CD4-positive, alpha-beta memory T cell (primary cell): ENCODE data around the gene CLRN1. TPM values are rescaled to one million over a fixed set of nuclear protein-coding genes. Genes with fewer than 3 reads are reported as not detected.

Experiments used
- CTCF ChIA-PET: fragments of 350-600 bp; sonication (Branson Sonifier 250); formaldehyde crosslinking; loops from one replicate; lab custom pipeline; 2021; ENCODE audit warnings: inconsistent platforms; ENCODE audit not compliant: partially characterized antibody; lab: Charles Lee
- POLR2A ChIA-PET: fragments of 350-600 bp; sonication (Branson Sonifier 250); formaldehyde crosslinking; loops from one replicate; lab custom pipeline; 2021; ENCODE audit not compliant: partially characterized antibody; lab: Charles Lee
- DNase-seq, 5 donors: peaks; one replicate each; pipeline versions ENCODE4 v3.0.0 to v3.0.0-alpha.2; 2020 to 2022; ENCODE audit warnings: mixed read lengths in 1 of 5
- H3K27ac ChIP-seq: one replicate; pipeline ENCODE4 v1.7.0; 2013; ENCODE audit warnings: low read depth, low read length
- H3K27me3 ChIP-seq: 2 replicates; pipeline ENCODE4 v1.7.0; 2013; ENCODE audit warnings: mild to moderate bottlenecking, low read length, moderate library complexity; ENCODE audit not compliant: insufficient read depth
- H3K36me3 ChIP-seq: 2 replicates; pipeline ENCODE4 v1.7.0; 2013; ENCODE audit warnings: mild to moderate bottlenecking, low read length, moderate library complexity; ENCODE audit not compliant: insufficient read depth
- H3K4me1 ChIP-seq: 2 replicates; pipeline ENCODE4 v1.7.0; 2013; ENCODE audit warnings: mild to moderate bottlenecking, low read length, moderate library complexity; ENCODE audit not compliant: insufficient read depth
- H3K4me3 ChIP-seq, 2 donors: one replicate each; pipeline ENCODE4 v1.7.0; 2013; ENCODE audit warnings: low read length in 2 of 2, mild to moderate bottlenecking in 1 of 2
- H3K9me3 ChIP-seq, 2 donors: one replicate each; pipeline ENCODE4 v1.7.0; 2013; ENCODE audit warnings: low read length in 2 of 2, control low read depth in 1 of 2; ENCODE audit not compliant: control insufficient read depth in 1 of 2
- H3K27ac Mint-ChIP-seq, 7 donors: one replicate each; pipeline ENCODE4 v1.8.0; 2020 to 2021; ENCODE audit warnings: mixed read lengths in 7 of 7, mild to moderate bottlenecking in 6 of 7, inconsistent platforms in 3 of 7, moderate library complexity in 3 of 7
- H3K27me3 Mint-ChIP-seq, 2 donors: one replicate each; pipeline ENCODE4 v1.8.0; 2020 to 2021; ENCODE audit warnings: mixed read lengths in 2 of 2
- H3K36me3 Mint-ChIP-seq, 2 donors: one replicate each; pipeline ENCODE4 v1.8.0; 2020 to 2021; ENCODE audit warnings: mixed read lengths in 2 of 2, inconsistent platforms in 1 of 2, mild to moderate bottlenecking in 1 of 2
- H3K4me1 Mint-ChIP-seq, 4 donors: one replicate each; pipeline ENCODE4 v1.8.0; 2020 to 2021; ENCODE audit warnings: mixed read lengths in 4 of 4, mild to moderate bottlenecking in 1 of 4
- H3K4me3 Mint-ChIP-seq, 8 donors: one replicate each; pipeline ENCODE4 v1.8.0; 2020 to 2021; ENCODE audit warnings: mixed read lengths in 8 of 8, mild to moderate bottlenecking in 7 of 8, moderate library complexity in 6 of 8, inconsistent platforms in 3 of 8
- H3K9me3 Mint-ChIP-seq, 8 donors: one replicate each; pipeline ENCODE4 v1.8.0; 2020 to 2021; ENCODE audit warnings: mixed read lengths in 8 of 8, mild to moderate bottlenecking in 5 of 8, inconsistent platforms in 3 of 8, moderate library complexity in 1 of 8
- intact Hi-C: fragments of 100-400 bp; cut with micrococcal nuclease; formaldehyde crosslinking; loops from one replicate; pipeline ENCODE4 v1.15.1; 2023
- polyA plus RNA-seq, 2 donors: library from polyadenylated mRNA; unstranded; fragments of 300-500 nt; fragmentation: Illumina TruSeq; gene quantifications; one replicate each; pipeline ENCODE4 v1.2.3, GENCODE V29; 2021
- total RNA-seq, 2 experiments: library from RNA; stranded (reverse); gene quantifications; one replicate each; pipeline ENCODE4 v1.2.3, GENCODE V29; 2021

CLRN1 gene
- total and polyA plus RNA-seq, 4 experiments from 2014 or later, result not detected

DNA sequence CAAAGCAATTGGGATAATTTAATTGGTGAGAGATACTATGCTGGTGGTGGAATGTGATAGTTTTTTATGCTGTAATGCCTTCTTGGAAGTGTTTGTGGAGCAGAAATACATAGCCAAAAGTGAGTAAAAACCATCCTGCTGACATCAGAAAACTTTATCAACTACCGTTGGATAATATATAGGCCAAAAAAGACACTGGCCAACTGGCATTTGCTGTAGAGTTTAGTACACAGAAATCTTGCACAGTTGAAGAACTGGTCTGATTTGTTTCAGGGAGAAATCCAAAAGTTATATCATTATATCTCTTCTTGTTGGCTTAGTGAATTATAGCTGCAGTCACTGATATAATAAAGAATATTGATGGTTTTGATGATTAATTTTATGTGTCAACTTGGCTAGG, 66.8 kb downstream of the CLRN1 start:
- POLR2A ChIA-PET, result no interaction called here

DNA sequence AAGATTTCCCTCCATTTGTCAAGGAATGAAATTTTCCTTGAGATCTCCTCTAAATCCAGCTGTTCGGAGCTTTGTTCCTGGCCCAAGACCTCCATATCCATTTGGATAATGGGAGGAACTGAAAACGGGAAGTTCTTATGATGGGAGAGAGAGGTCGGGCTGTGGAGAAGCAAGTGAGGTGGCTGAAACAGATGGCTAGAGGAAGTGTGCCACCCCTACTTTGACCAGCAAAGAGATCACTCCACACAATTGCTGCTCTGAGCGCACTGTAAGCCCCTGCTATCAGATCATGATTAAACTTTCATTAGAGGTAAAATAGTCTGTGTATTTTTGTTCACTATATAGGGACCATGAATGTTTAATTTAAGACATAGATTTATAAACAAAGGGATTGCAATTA, 67.2 kb downstream of the CLRN1 start, which contains the start of gene MINDY4B:
Gene MINDY4B, minus strand, starts transcription at position 101 of the 400 bp plus-strand sequence. Its CDS starts 0 bp downstream, at position 101.
- Mint-ChIP-seq H3K4me1 (no peaks in the 10 kb centered on the region), H3K4me3 (no peak within 1 kb of the TSS), H3K27ac (no peak within 1 kb of the TSS), H3K27me3 (peaks cover 13 to 18% of the 10 kb centered on the region in 2 donors), H3K36me3 (no peaks in the 10 kb centered on the region), H3K9me3 (no peaks in the 10 kb centered on the region)
- no peaks in the 10 kb centered on the region for H3K36me3 ChIP-seq
- POLR2A ChIA-PET, result no interaction called here
- DNase-seq, result no peak
- H3K4me1 ChIP-seq, result no peaks in the 10 kb centered on the region
- H3K4me3 ChIP-seq, result no peak within 1 kb of the TSS
- CTCF ChIA-PET, result no interaction called here
- no peak within 1 kb of the TSS for H3K27ac ChIP-seq
- no peaks in the 10 kb centered on the region for H3K9me3 ChIP-seq
- intact Hi-C loops, result no loop called here
- no peaks in the 10 kb centered on the region for H3K27me3 ChIP-seq

More for the DNA sequence above, 66.8 kb downstream of the CLRN1 start:
- peaks cover 14 to 18% of the 10 kb centered on the region in 2 donors for H3K27me3 Mint-ChIP-seq
- Histone ChIP-seq H3K27ac (no peak overlapping the region), H3K36me3 (no peaks in the 10 kb centered on the region), H3K4me3 (no peak overlapping the region), H3K9me3 (no peaks in the 10 kb centered on the region), H3K4me1 (no peaks in the 10 kb centered on the region), H3K27me3 (no peaks in the 10 kb centered on the region)
- intact Hi-C loops, result no loop called here
- no peaks in the 10 kb centered on the region for H3K4me1 Mint-ChIP-seq
- H3K27ac Mint-ChIP-seq, result no peak overlapping the region
- DNase-seq, result no peak
- CTCF ChIA-PET, result no interaction called here
- no peaks in the 10 kb centered on the region for H3K9me3 Mint-ChIP-seq
- no peaks in the 10 kb centered on the region for H3K36me3 Mint-ChIP-seq
- no peak overlapping the region for H3K4me3 Mint-ChIP-seq

DNA sequence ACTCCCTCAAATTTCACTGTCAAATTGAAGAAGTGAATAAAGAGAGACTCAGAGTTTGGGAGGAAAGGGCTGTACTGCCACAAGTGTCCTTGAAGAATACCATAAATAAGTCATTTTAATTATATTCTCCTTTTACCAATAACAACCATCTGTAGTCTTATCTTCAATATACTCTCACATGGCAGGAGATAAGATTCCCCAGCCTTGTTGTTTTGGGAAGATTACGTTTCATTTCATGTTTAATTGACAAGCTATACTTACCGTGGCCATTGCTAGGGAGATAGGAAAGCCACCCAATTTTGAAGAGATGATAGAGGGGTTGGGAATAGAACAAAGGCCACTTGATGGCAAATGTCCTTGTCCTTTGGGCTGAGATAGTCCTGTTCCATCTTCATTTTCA, 69.5 kb downstream of the CLRN1 start:
- H3K4me1 Mint-ChIP-seq, result no peaks in the 10 kb centered on the region
- H3K27me3 Mint-ChIP-seq, result peaks cover 13 to 16% of the 10 kb centered on the region in 2 donors
- H3K4me3 Mint-ChIP-seq, result no peak overlapping the region
- Histone ChIP-seq H3K36me3 (no peaks in the 10 kb centered on the region), H3K4me1 (no peaks in the 10 kb centered on the region), H3K4me3 (no peak overlapping the region), H3K27ac (no peak overlapping the region), H3K27me3 (no peaks in the 10 kb centered on the region), H3K9me3 (no peaks in the 10 kb centered on the region)
- POLR2A ChIA-PET, result no interaction called here
- DNase-seq, result no peak
- no peak overlapping the region for H3K27ac Mint-ChIP-seq
- intact Hi-C loops, result no loop called here
- H3K9me3 Mint-ChIP-seq, result no peaks in the 10 kb centered on the region
- no peaks in the 10 kb centered on the region for H3K36me3 Mint-ChIP-seq
- CTCF ChIA-PET, result interaction anchor here (1.1 kb wide), 1 partner anchor 10 kb away, joined by 3 read pairs; no protein-coding TSS in a partner anchor

DNA sequence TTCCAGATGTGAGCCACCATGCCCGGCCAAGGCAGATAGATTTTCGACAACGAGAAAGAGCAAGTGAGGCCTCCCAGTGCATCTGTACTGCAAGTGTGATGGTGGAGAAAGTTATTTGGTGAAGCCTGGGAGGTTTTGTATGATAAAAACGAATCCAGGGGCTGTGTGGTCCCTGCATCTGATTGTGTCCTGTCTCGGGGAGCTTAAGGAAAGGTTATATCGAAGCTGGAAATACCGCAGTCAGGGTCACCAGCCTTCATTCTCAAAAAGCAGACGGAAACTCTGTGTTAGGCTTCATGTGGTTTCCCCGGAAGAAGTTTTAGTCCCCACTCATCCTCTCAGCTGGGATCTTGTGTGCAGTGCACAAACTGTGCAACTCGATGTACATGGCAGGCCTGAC, 70.7 kb downstream of the CLRN1 start:
- ChIA-PET POLR2A (no interaction called here), CTCF (interaction anchor here (1.1 kb wide), 1 partner anchor 9 kb away, joined by 3 read pairs; no protein-coding TSS in a partner anchor)
- no peaks in the 10 kb centered on the region for H3K9me3 ChIP-seq
- H3K4me3 ChIP-seq, result no peak overlapping the region
- DNase-seq, result no peak
- no peaks in the 10 kb centered on the region for H3K36me3 Mint-ChIP-seq
- H3K4me1 Mint-ChIP-seq, result no peaks in the 10 kb centered on the region
- H3K36me3 ChIP-seq, result no peaks in the 10 kb centered on the region
- no peak overlapping the region for H3K27ac ChIP-seq
- no peaks in the 10 kb centered on the region for H3K4me1 ChIP-seq
- H3K27me3 ChIP-seq, result no peaks in the 10 kb centered on the region
- H3K27me3 Mint-ChIP-seq, result peaks cover 9 to 13% of the 10 kb centered on the region in 2 donors
- H3K4me3 Mint-ChIP-seq, result no peak overlapping the region
- H3K9me3 Mint-ChIP-seq, result no peaks in the 10 kb centered on the region
- intact Hi-C loops, result no loop called here
- H3K27ac Mint-ChIP-seq, result no peak overlapping the region

DNA sequence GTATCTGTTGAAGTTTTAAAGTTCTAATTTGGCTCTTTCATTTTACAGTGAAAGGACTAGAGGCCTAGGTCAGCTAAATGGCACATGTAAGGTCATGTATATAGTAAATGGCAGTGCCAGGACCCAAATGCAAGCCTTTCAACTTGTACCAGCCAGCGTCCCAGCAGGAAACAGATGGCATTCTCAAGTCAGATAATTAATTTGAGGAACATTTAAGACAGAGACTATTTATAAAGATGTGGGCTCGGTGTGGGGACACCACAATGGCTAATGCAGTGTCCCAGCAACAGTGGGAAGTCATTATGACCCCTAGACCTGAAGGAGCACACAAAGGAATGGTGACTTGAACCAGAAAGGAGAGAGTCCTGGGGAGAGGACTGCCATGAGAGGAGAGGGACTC, 73.4 kb downstream of the CLRN1 start:
- no peaks in the 10 kb centered on the region for H3K36me3 ChIP-seq
- intact Hi-C loops, result no loop called here
- CTCF ChIA-PET, result no interaction called here
- DNase-seq, result no peak
- H3K4me1 Mint-ChIP-seq, result no peaks in the 10 kb centered on the region
- H3K27me3 Mint-ChIP-seq, result peaks cover 8 to 13% of the 10 kb centered on the region in 2 donors
- no peaks in the 10 kb centered on the region for H3K4me1 ChIP-seq
- H3K4me3 Mint-ChIP-seq, result no peak overlapping the region
- H3K27ac ChIP-seq, result no peak overlapping the region
- no peaks in the 10 kb centered on the region for H3K36me3 Mint-ChIP-seq
- no peak overlapping the region for H3K4me3 ChIP-seq
- no peak overlapping the region for H3K27ac Mint-ChIP-seq
- H3K27me3 ChIP-seq, result no peaks in the 10 kb centered on the region
- POLR2A ChIA-PET, result no interaction called here
- no peaks in the 10 kb centered on the region for H3K9me3 ChIP-seq
- H3K9me3 Mint-ChIP-seq, result peaks cover 0 to 1% (median 0%) of the 10 kb centered on the region in 8 donors

DNA sequence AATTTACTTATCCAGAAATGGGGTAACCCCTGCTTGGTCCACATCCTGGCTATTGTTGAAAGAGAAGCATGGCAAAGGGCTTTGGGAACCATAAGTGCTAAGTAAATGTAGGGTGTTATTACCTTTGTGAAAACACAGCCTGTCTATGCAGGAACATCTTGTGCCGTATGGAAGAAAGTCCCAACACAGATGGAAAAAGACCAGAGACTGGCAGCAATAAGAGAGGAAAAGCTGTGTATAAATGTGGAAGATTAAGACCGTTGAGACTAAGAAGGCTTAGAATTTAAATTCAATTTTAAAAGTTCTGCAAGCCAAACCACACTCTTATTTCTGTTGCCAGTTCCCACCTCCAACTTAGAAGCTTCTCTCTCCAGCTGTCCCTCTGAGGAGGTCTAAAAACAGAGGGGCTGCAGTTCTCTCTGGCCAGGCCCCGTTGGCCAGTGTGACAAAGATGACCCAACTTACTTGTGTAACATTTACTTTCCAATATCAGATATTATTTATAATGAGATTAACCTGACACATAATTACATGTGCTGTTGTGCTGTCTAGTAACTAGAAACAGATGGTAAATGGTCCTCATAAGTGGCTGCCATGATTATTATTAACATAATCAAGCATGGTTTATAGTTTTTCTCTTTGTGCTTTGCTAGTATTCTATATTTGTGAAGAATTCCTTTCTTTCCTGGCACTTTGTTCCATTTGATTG, 74.3 kb downstream of the CLRN1 start:
- Histone ChIP-seq H3K9me3 (no peaks in the 10 kb centered on the region), H3K27ac (no peak overlapping the region), H3K4me1 (no peaks in the 10 kb centered on the region), H3K27me3 (no peaks in the 10 kb centered on the region), H3K36me3 (no peaks in the 10 kb centered on the region), H3K4me3 (no peak overlapping the region)
- ChIA-PET CTCF (no interaction called here), POLR2A (no interaction called here)
- Mint-ChIP-seq H3K4me1 (no peaks in the 10 kb centered on the region), H3K9me3 (peaks cover 0 to 1% (median 0%) of the 10 kb centered on the region in 8 donors), H3K4me3 (no peak overlapping the region), H3K36me3 (no peaks in the 10 kb centered on the region), H3K27ac (no peak overlapping the region), H3K27me3 (peaks cover 4 to 12% of the 10 kb centered on the region in 2 donors)
- intact Hi-C loops, result no loop called here
- DNase-seq, result no peak

DNA sequence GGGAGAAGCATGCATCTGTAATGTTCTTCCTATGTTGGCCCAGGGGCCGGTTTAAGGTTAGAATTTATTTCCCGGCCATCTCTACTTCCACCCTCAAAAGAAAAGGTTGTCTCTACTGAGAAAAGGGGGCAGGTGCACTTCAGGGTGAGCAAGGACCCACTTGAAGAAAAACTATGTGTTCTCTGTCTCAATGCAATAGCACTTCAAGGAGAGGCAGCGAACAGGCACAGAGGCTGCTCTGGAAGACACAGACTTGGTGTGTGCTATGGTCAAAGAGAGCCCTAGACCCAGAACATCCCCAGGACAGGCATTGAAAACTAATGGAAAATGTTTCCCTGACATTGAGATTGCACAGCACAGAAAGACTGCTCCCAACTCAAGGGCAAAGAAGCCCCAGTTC, 74.9 kb downstream of the CLRN1 start:
- Mint-ChIP-seq H3K36me3 (no peaks in the 10 kb centered on the region), H3K4me3 (no peak overlapping the region), H3K9me3 (peaks cover 0 to 1% (median 0%) of the 10 kb centered on the region in 8 donors), H3K4me1 (no peaks in the 10 kb centered on the region), H3K27me3 (peaks cover 4 to 11% of the 10 kb centered on the region in 2 donors), H3K27ac (no peak overlapping the region)
- DNase-seq, result no peak
- Histone ChIP-seq H3K27ac (no peak overlapping the region), H3K9me3 (no peaks in the 10 kb centered on the region), H3K4me3 (no peak overlapping the region), H3K36me3 (no peaks in the 10 kb centered on the region), H3K27me3 (no peaks in the 10 kb centered on the region), H3K4me1 (no peaks in the 10 kb centered on the region)
- intact Hi-C loops, result no loop called here
- ChIA-PET POLR2A (no interaction called here), CTCF (no interaction called here)
